A204.1 (cell line): ENCODE measurements around the gene UBE4A.
A peak's percentile ranks its signal among the peaks of the same experiment; 100 is the strongest.

ENCODE experiments used
- FAIRE-seq: peaks from 2 replicates; lab custom pipeline; 2012; peaks lifted over from hg19 to GRCh38; lab: Jason Lieb, UNC

Gene UBE4A, protein sequence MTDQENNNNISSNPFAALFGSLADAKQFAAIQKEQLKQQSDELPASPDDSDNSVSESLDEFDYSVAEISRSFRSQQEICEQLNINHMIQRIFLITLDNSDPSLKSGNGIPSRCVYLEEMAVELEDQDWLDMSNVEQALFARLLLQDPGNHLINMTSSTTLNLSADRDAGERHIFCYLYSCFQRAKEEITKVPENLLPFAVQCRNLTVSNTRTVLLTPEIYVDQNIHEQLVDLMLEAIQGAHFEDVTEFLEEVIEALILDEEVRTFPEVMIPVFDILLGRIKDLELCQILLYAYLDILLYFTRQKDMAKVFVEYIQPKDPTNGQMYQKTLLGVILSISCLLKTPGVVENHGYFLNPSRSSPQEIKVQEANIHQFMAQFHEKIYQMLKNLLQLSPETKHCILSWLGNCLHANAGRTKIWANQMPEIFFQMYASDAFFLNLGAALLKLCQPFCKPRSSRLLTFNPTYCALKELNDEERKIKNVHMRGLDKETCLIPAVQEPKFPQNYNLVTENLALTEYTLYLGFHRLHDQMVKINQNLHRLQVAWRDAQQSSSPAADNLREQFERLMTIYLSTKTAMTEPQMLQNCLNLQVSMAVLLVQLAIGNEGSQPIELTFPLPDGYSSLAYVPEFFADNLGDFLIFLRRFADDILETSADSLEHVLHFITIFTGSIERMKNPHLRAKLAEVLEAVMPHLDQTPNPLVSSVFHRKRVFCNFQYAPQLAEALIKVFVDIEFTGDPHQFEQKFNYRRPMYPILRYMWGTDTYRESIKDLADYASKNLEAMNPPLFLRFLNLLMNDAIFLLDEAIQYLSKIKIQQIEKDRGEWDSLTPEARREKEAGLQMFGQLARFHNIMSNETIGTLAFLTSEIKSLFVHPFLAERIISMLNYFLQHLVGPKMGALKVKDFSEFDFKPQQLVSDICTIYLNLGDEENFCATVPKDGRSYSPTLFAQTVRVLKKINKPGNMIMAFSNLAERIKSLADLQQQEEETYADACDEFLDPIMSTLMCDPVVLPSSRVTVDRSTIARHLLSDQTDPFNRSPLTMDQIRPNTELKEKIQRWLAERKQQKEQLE

DNA sequence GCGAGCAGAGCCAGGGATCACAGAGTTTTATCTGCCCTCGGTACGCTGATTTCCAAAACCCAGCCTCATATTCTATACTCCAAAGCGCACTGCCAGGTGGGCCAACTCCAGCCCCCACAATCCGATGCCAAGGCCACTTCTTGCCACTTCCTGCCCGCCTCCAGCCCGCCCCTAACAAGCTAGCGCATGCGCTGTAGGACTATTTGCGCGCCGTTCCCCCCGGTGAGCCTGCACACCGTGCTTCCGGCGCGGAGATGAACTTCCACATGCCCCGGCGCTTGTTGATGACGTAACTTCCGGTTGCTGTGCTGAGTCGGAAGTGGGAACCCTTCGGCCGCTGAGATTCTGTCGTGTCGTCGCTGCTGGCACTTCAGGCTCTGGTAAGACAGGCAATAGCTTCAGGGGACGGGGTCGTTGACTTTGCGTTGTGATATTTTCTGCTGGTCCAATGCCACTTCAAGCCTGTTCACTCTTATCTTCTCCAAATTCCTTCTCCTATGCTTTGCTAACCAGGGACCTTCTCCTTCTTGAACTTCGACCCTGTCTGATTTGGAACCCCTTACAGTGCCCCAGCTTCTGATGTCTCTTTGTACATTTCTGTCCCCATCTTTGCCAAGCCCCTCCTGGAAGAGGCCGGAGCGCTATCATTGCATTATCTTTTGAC is at the start of gene UBE4A:
TSS of gene UBE4A (plus strand) at position 306 of the 664 bp plus-strand sequence. CDS start 5,481 bp downstream, outside the sequence.
- FAIRE-seq = peak; percentile 86

DNA sequence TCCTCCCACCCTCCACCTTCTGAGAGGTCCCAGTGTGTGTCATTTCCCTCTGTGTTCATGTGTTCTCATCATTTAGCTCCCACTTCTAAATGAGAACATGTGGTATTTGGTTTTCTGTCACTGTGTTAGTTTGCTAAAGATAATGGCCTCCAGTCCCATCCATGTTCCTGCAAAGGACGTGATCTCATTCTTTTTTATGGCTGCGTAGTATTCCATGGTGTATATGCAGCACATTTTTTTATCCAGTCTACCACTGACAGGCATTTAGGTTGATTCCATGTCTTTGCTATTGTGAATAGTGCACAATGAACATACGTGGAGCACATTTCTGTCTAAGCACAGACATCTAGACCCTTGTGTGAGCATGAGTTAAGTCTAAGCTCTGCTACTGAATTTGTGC is 49.1 kb upstream of the UBE4A start:
- FAIRE-seq = no peak

DNA sequence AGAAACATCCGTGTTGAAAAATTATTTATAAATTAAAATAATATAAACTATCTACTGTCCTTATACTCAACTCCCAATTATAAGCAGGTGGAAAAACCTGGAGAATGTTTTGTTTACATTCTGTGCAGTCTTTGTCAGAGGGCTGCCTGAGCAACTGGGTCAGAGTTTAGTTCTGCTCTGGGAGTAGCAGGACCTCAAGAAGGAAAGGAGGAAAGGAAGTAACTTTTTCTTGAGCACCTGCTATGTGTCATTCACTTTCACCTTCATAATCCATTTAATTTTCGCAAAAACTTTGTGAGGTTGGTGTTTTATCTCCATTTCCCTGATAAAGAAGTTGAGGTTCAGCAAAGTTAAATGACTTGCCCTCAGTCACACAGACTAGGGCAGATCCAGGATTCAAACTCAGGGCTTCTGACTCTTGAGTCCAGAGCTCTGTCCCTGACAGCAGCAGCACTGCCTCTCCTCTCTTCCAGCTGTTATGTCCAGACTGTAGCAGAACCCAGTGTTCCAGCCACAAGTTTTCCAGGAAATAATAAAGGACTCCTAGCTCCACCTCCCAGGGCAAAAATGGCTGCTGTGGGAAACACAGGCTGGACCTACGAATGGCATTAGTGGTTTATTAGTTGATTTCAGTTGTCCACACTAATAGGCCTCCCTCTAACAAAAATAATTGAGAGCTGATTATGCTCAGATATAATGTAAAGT is 48.5 kb upstream of the UBE4A start:
- FAIRE-seq = no peak

DNA sequence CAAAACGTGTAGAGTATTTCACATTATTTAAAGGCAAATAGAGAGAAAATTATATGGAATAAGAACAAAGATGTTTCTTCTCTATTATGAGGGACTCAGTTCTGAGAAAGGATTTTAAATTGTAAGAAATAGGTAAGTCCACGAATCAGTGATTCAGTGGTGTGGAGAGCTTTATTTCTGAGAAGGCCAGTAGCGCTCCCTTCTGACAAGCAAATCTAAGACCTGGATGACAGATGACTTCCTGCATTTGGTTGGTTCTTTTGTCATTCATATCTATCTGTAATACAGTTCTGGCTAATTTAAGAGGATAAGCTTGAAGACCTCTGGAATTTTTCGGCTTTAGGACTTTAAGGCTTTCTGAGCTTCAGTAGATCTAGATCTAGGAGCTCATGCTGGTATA is 47.9 kb upstream of the UBE4A start:
- FAIRE-seq = no peak

DNA sequence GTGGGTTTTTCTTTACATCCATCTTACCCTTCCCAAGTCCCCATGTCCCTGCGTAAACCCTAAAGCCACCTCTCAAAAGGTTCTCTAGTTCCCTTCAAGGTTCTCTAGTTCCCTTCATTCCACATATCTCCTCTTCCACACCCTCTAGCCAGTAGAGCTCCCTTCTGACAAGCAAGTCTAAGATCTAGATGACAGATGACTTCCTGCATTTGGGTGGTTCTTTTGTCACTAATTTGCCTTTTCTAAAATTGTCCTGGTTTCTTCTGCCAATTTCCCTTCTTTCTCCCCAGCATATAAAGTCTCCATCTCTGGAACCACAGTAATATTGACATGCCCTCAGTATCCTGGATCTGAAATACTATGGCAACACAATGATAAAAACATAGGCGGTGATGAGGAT is 47.1 kb upstream of the UBE4A start:
- no peak for FAIRE-seq

DNA sequence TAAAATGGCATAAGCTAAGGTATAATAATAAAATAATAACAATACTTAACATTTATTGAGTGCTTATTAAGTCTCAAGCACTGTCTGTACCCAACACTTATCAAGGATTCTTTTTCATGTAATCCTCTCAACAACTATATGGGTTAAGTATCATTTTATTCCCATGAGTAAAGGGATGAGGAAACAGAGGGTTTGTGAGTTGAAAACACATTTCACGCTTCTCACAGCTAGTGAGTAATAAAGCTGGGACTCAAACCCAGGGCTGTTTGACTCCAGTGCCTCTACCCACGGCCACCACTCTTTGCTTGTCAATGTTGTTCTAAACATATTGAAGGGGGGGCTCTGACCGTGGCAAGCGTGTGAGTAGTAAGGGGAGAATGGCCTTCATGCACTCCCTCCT is 46.2 kb upstream of the UBE4A start:
- FAIRE-seq = no peak

DNA sequence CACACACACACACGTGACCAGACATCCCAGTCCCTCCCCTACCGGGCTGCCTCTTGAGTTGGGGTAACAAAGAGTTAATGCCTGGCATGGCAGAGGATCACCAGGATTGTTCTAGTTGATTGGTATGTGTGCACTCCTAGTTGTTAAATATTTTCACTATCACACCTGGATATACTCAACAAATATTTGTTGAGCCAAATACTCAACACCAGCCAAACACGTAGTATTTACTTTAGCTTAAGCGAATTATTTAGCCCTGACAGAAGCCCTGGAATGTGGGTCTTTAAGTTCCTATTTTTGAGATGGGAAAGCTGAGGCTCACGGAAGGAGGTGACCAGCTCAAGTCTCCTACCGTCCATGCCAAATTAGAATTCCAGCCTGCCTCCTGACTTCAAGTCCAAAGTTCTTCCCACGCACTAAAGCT is 44.4 kb upstream of the UBE4A start:
- no peak for FAIRE-seq

DNA sequence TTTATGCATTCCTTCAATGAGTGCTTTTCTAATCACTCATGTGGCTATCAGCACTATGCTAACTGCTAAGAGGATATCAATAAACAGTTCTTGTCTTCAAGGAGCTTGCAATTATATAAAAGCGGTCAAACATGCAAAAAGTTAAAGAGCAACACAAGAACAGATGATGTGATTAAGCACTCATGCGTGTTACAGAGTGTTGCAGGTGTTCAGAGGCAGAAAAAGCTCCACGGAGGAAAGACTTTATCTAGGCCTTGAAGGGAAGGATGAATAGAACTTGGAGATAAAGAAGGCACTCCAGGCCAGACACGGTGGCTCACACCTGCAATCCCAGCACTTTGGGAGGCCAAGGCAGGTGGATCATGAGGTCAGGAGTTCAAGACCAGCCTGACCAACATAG is 41.3 kb upstream of the UBE4A start:
- FAIRE-seq = no peak

DNA sequence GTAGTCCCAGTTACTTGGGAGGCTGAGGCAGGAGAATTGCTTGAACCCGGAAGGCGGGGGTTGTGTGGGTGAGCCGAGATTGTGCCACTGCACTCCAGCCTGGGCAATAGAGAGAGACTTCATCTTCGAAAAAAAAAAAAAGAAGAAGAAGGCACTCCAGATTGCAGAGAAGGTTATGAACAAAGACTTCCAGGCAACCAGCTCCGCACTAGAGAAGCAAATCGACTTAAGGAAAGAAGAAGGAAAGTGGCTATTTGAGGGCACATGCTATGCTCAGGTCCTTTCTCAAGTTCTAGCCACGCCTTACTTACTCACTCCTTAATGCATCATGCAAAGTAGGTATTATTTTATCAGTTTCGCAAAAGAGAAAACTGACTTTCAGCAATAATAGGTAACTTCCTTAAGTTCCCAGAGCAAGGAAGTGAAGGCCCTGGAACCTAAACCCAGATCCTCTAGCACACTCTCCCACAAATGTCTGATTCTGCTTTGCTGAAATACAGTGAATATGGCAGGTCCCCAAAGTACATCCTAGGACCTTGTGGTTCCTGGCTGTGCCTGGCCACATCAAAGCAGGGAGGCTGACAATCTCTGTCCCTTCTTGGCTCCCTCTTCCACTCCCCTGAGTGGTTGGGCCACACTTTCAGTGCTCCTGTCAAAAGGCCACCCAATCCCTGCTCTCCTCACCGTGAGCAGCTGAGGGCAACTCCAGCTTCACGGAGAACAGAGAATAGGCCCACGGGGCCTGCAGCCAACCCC is 40.6 kb upstream of the UBE4A start:
- FAIRE-seq = no peak

DNA sequence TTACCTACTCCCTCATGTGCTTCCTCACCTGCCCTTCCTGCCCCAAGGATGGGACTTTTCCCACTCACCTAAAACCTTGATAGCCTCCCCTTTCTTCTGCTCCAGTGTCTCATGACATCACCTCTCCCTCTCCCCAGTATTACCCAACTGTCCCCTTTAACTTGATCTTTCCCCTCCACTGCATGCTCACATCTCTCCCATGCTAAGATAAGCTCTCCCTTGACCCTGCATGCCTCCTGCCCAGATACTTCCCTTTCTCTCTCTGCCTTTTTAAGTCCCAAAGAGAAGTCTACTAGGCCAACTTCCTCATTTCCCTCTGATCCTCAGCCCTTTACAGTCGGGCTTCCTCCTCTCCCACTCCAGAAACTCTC is 40.1 kb upstream of the UBE4A start:
- no peak for FAIRE-seq

DNA sequence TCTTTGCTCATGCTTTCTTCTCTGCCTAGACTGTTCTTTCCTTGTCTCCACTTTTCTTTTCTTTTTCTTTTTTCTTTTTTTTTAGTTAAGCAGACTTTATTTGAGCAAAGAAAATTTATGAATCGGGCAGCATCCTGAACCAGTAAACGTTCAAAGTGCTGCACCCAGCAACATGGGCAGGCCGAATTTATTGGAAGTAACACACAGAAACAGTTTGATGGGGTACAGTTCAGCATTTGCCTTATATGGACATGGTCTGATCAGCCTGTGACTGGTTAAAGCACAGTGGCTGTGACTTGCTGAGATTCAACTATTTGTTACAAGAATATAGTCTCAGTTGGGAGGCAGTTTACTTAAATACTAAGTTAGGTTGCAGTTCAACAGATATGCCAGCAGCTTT is 38.9 kb upstream of the UBE4A start:
- FAIRE-seq = no peak

DNA sequence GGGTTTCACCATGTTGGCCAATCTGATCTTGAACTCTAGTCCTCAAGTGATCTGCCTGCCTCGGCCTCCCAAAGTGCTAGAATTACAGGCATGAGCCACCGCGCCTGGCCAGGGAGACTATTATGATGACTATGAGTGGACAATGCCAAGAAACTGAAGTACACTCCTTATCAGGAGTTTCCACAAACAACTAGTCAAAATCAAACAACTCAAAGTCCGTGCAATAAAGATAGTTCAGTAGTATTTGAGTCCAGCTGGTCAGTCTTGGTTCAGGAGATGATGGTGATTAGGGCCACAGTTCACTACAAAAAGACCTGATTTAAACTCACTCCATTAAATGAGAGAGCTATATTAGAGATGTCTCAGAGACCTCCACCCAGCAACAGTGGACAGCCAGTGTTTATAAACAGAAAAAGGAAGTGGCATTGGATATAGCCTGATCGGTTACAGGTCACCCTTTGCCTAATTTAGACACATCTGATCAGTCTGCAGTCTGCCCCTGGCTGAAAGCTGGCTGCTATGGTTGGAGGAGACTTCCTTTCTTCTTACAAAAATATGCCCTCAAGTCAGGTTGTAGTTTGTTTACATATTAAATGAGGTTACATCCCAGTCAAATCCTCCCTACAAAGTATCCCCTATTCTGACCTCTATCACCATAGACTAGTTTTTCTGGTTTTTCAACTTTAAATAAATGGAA is 37.9 kb upstream of the UBE4A start:
- FAIRE-seq = no peak

DNA sequence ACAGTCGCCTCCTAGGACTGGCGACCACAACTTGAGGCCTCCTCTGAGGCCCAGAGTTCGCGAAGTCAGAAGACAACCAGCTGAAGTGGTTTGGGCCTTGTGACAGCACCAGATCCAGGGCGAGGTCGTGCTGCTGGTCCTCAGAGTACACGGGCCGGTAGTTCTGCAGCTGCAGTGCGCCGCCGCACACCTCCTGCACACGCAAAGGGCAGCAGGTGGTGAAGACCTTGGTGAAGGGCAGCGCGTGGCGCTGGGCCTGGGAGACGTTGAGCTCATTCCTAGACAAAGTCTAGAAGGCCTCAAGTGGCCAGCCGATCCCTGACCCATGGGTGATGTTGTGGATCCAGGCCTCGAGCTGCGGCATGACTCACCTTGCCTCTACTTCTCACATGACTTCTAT is 36.7 kb upstream of the UBE4A start:
- FAIRE-seq = no peak

DNA sequence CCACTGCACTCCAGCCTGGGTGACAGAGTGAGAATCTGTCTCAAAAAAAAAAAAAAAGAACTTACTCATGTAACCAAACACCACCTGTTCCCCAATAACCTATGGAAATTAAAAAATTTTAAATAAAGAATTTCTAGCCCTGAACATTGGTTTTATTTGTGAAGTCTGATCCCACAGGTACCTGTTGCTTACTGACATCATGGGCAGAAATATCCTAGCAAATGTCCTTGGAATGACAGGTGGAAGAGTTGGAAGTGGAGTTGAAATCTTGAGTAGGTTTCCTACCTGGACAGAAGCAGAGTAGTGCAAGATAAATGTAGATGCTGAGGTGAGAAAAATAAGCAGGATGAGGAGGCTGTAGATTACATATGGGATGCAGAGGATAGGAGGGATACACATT is 34.1 kb upstream of the UBE4A start:
- no peak for FAIRE-seq

DNA sequence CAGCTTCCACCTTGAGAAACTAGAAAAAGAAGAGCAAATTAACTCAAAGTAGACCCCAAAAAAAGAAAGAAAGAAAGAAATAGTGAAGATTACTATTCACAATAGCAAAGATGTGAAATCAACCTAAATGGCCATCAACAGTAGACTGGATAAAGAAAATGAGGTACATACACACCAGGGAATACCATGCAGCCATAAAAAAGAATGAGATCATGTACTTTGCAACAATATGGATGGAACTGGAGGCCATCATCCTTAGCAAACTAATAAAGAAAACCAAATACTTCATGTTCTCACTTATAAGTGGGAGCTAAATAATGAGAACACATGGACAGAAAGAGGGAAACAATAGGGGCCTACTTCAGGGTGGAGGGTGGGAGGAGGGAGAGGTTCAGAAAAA is 30.7 kb upstream of the UBE4A start:
- no peak for FAIRE-seq

DNA sequence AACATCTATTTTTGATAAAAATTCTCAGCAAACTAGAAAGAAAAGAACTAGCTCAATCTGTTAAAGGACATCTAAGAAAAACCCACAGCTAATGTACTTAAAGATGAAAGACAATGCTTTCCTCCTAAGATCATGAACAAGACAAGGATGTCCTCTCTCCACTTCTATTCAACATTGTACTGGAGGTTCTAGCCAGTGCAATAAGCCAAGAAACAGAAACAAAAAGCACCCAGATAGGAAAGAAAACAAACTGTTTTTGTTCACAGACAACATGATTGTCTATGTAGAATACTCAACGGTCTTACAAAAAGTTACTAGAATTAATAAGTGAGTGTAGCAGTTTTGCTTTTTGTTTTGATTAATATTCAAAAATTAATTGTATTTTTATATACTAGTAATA is 24.7 kb upstream of the UBE4A start:
- no peak for FAIRE-seq

DNA sequence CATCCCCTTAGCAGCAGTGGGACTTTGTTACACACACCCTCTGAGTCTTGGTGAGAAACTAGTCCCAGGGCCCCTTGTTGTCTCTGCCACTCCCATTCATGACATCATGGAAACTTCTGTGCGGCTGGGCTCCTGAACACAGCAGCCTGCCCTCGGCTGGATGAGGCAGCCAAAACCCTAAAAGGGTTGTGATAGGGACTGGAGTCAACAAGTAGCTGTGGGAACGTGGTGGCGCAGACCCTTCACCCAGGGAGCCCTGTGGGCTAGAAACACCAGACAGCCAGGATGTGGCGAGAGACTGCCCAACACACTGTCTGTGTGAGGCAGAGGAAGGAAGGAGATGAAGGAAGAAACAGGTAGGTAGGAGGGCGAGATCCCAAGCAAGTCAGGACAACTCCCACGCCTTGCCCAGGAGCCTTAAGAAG is 20.8 kb upstream of the UBE4A start:
- no peak for FAIRE-seq

DNA sequence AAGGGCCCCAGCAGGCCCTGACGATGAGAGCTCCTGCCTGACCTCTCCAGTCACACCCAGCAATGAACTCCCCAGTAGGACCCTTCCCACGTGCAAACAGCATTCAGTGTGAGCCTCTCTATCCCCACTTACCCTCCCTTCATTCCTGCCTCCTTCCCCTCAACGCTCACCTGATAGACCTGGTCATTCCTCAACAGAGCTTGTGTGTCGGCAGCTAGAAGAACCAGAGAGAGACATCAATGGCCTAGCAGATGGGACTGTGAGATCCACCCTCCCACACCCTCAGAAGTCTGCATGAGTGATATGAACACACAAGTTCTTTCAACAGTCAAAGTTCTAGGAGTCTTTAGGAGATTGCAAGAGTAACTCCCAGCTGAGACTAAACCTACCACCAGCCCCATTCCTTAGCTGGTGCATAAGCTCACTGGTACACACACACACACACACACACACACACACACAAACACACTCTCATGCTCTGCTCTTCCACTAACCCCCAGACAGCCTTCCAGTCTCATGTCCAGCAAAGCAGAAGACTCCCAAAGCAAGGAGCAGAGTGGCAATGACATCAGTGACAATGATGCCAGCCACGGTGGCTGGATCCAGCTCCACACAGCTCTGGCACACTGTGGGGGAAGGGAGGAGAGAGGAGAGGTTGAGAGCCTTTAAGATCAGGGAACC is 20.0 kb upstream of the UBE4A start:
- no peak for FAIRE-seq

DNA sequence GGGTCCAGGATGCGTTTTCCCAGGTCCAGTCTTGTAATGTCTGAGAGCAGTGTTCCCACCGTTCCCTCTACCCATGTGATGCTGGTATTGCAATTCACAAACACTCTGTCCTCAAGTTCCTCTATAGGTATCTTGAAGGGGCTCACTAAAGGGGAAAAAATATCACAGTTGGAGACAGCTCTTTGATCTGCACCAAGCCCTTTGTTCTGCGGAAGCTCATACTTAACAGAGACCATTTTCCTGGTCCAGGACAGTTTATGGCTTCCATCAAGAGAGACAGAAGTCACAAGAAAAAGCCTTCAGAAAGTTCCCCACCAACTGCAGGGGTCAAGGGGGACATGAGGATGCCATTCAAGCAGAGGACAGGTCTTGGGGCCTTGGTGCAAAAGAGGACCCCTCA is 19.0 kb upstream of the UBE4A start:
- FAIRE-seq = no peak

DNA sequence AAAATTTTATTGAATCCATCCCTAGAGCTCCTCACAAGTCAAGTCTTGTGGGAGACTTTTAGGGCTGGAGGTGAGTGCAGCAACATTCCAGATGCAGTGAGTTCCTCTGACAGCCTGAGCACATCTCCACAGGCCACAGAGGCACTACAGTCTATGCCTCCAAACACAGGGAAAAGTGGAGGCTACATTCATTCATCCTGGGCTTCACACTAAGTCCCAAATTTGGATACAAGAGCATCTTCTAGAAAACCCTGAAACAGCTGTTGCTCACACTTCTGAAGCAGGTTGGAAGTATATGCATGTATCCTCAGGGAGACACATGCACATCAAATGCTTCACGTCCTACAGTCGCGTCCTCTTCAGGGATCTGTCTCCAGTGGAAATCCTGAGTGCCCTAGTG is 18.1 kb upstream of the UBE4A start:
- FAIRE-seq = no peak
